Adrenal gland (tissue), 5 donors: ENCODE results near the gene TMEM273.

Experiments used
- CTCF ChIP-seq, 6 experiments: fragments of 450-650 bp in 4 of 6; fragments of 200-600 bp in 2 of 6; sonication (generic) in 1 of 6; IDR thresholded peaks; 1 replicate in 5 of 6; 2 replicates in 1 of 6; pipeline versions ENCODE4 v1.5.1 to v1.8.0; 2016 to 2021; ENCODE audit warnings: antibody characterized with exemption in 6 of 6, mild to moderate bottlenecking in 2 of 6, moderate library complexity in 1 of 6
- POLR2A ChIP-seq, 2 donors: fragments of 450-650 bp; IDR thresholded peaks; one replicate each; pipeline ENCODE4 v1.6.1; 2017; ENCODE audit warnings: antibody characterized with exemption in 2 of 2, mild to moderate bottlenecking in 2 of 2, moderate library complexity in 1 of 2
- donor health status: DM: no; HTN: no; CAD: no.

GRCh38 chr10:49172061-49172776, 16.0 kb downstream of the TMEM273 start:
- no peak for TF ChIP-seq CTCF (IDR thresholded peaks at IDR 0.05)
- no peak for TF ChIP-seq POLR2A (IDR thresholded peaks at IDR 0.05)
